Chondrocyte (in vitro differentiated cells): ENCODE measurements around the gene MLPH. TPM values are rescaled to one million over a fixed set of nuclear protein-coding genes. Genes with fewer than 3 reads are reported as not detected.

ENCODE experiments used
- DNase-seq: peaks from one replicate; pipeline ENCODE4 v3.0.0; 2021; ENCODE audit warnings: mixed read lengths, low spot score
- H3K27ac Mint-ChIP-seq: one replicate; pipeline ENCODE4 v1.8.0; 2021; ENCODE audit warnings: mild to moderate bottlenecking, moderate library complexity, mixed read lengths; ENCODE audit not compliant: unreplicated experiment
- H3K27me3 Mint-ChIP-seq: 2 replicates; pipeline ENCODE4 v1.8.0; 2021; ENCODE audit warnings: low read depth, mixed read lengths
- H3K36me3 Mint-ChIP-seq: 2 replicates; pipeline ENCODE4 v1.8.0; 2021; ENCODE audit warnings: low read depth, mixed read lengths
- H3K4me1 Mint-ChIP-seq: 2 replicates; pipeline ENCODE4 v1.8.0; 2021; ENCODE audit warnings: low read depth, mild to moderate bottlenecking, mixed read lengths
- H3K4me3 Mint-ChIP-seq: one replicate; pipeline ENCODE4 v1.8.0; 2021; ENCODE audit warnings: mild to moderate bottlenecking, moderate library complexity, mixed read lengths; ENCODE audit not compliant: unreplicated experiment
- H3K9me3 Mint-ChIP-seq: 2 replicates; pipeline ENCODE4 v1.8.0; 2021; ENCODE audit warnings: low read depth, mixed read lengths
- CTCF ChIP-seq: fragments of 200-600 bp; sonication (generic); IDR thresholded peaks from 2 replicates; pipeline ENCODE4 v1.5.0; 2021; ENCODE audit warnings: antibody characterized with exemption, mild to moderate bottlenecking, moderate library complexity
- total RNA-seq: library from RNA; stranded (reverse); gene quantifications from 3 replicates; pipeline ENCODE4 v1.2.1, GENCODE V29; 2021

Gene MLPH
- total RNA-seq, 1 donor from 2014 or later = 6.1 TPM

GRCh38 chr2:237581326-237581725, 94.3 kb downstream of the MLPH start:
- Mint-ChIP-seq H3K9me3 (no peaks in the 10 kb centered on the region), H3K27me3 (peaks cover 2% of the 10 kb centered on the region), H3K36me3 (no peaks in the 10 kb centered on the region), H3K4me1 (peaks cover 13% of the 10 kb centered on the region), H3K4me3 (no peak overlapping the region), H3K27ac (peak overlapping the region; percentile 9)
- DNase-seq = no peak
- no peak for TF ChIP-seq CTCF

- Mint-ChIP-seq H3K4me1 (peaks cover 13% of the 10 kb centered on the region), H3K9me3 (no peaks in the 10 kb centered on the region), H3K36me3 (no peaks in the 10 kb centered on the region), H3K27ac (peak overlapping the region; percentile 9), H3K4me3 (peak overlapping the region; percentile 54), H3K27me3 (no peaks in the 10 kb centered on the region)
- no peak for DNase-seq
- peak; percentile 96 for TF ChIP-seq CTCF
Observed at GRCh38 chr2:237581751-237582746, 95.0 kb downstream of the MLPH start.

GRCh38 chr2:237583385-237584295, 96.6 kb downstream of the MLPH start:
- Mint-ChIP-seq H3K4me1 (peaks cover 13% of the 10 kb centered on the region), H3K9me3 (no peaks in the 10 kb centered on the region), H3K4me3 (no peak overlapping the region), H3K36me3 (no peaks in the 10 kb centered on the region), H3K27ac (no peak overlapping the region), H3K27me3 (no peaks in the 10 kb centered on the region)
- TF ChIP-seq CTCF = no peak
- no peak for DNase-seq

GRCh38 chr2:237585590-237586221, 98.7 kb downstream of the MLPH start:
- Mint-ChIP-seq H3K4me3 (no peak overlapping the region), H3K27me3 (no peaks in the 10 kb centered on the region), H3K9me3 (no peaks in the 10 kb centered on the region), H3K27ac (no peak overlapping the region), H3K4me1 (peaks cover 21% of the 10 kb centered on the region), H3K36me3 (no peaks in the 10 kb centered on the region)
- no peak for TF ChIP-seq CTCF
- DNase-seq = peak; percentile 53
